ENCODE measurements around the gene MICOS13. TPM values are rescaled to one million over a fixed set of nuclear protein-coding genes. Genes with fewer than 3 reads are reported as not detected.
"Not testable (repeated sequence)": the region's sequence is repeated elsewhere in the genome, so short reads cannot be mapped to it uniquely, and the experiment has no call there.

MICOS13 gene
- total RNA-seq, 1 donor from 2014 or later: 30.0 TPM

GRCh38 chr19:5703819-5704818, 23.8 kb upstream of the MICOS13 start:
- no peak for TF ChIP-seq CTCF (IDR thresholded peaks at IDR 0.05; ENCODE audit: insufficient read depth, low read length, severe bottlenecking)
- no peaks in the 10 kb centered on the region for H3K27me3 ChIP-seq (ENCODE audit: control insufficient read depth, insufficient read depth, low read length)
- FAIRE-seq (no peak), DNase-seq (ENCODE audit: low read depth) (no peak)
- no peak overlapping the region for H3K4me3 ChIP-seq (ENCODE audit: low read depth, low read length)
- H3K36me3 ChIP-seq (ENCODE audit: control insufficient read depth, insufficient read depth, low read length): peaks cover 44% of the 10 kb centered on the region

- H3K4me3 ChIP-seq (ENCODE audit: low read depth, low read length); FAIRE-seq; H3K27me3 ChIP-seq (ENCODE audit: control insufficient read depth, insufficient read depth, low read length); DNase-seq (ENCODE audit: low read depth): not testable (repeated sequence)
- peaks cover 40% of the 10 kb centered on the region for H3K36me3 ChIP-seq (ENCODE audit: control insufficient read depth, insufficient read depth, low read length)
These were observed 21.7 kb upstream of the MICOS13 start for GRCh38 chr19:5702053-5702410.

- FAIRE-seq: no peak
These were observed 20.3 kb upstream of the MICOS13 start for GRCh38 chr19:5700455-5701092.

GRCh38 chr19:5698635-5699422, 18.5 kb upstream of the MICOS13 start:
- no peak overlapping the region for H3K4me3 ChIP-seq (ENCODE audit: low read depth, low read length)
- no peak for DNase-seq (ENCODE audit: low read depth)
- no peak for TF ChIP-seq CTCF (IDR thresholded peaks at IDR 0.05; ENCODE audit: insufficient read depth, low read length, severe bottlenecking)
- H3K36me3 ChIP-seq (ENCODE audit: control insufficient read depth, insufficient read depth, low read length): peaks cover 39% of the 10 kb centered on the region
- H3K27me3 ChIP-seq (ENCODE audit: control insufficient read depth, insufficient read depth, low read length): no peaks in the 10 kb centered on the region
- FAIRE-seq: no peak

More at GRCh38 chr19:5700455-5701092, 20.3 kb upstream of the MICOS13 start:
- no peaks in the 10 kb centered on the region for H3K27me3 ChIP-seq (ENCODE audit: control insufficient read depth, insufficient read depth, low read length)
- H3K36me3 ChIP-seq (ENCODE audit: control insufficient read depth, insufficient read depth, low read length): peaks cover 48% of the 10 kb centered on the region
- DNase-seq (ENCODE audit: low read depth): no peak
- no peak overlapping the region for H3K4me3 ChIP-seq (ENCODE audit: low read depth, low read length)
- TF ChIP-seq CTCF (IDR thresholded peaks at IDR 0.05; ENCODE audit: insufficient read depth, low read length, severe bottlenecking): no peak

GRCh38 chr19:5697890-5698634, 17.7 kb upstream of the MICOS13 start:
- no peak for DNase-seq (ENCODE audit: low read depth)
- FAIRE-seq: no peak
- TF ChIP-seq CTCF (IDR thresholded peaks at IDR 0.05; ENCODE audit: insufficient read depth, low read length, severe bottlenecking): no peak
- Histone ChIP-seq H3K36me3 (ENCODE audit: control insufficient read depth, insufficient read depth, low read length) (peaks cover 38% of the 10 kb centered on the region), H3K27me3 (ENCODE audit: control insufficient read depth, insufficient read depth, low read length) (no peaks in the 10 kb centered on the region), H3K4me3 (ENCODE audit: low read depth, low read length) (no peak overlapping the region)
